Measurements from ENCODE around the gene CLCNKB. TPM values are rescaled to one million over a fixed set of nuclear protein-coding genes. Genes with fewer than 3 reads are reported as not detected.
"Not testable (repeated sequence)": the region's sequence is repeated elsewhere in the genome, so short reads cannot be mapped to it uniquely, and the experiment has no call there.

The CLCNKB gene
- total RNA-seq, 2 donors from 2014 or later: 3.9 to 4.6 TPM

- peaks cover 0 to 13% of the 10 kb centered on the region in 2 donors for H3K4me1 ChIP-seq
- not testable (repeated sequence) for H3K4me3 ChIP-seq; H3K9me3 ChIP-seq; DNase-seq (ENCODE audit: low spot score); H3K27ac ChIP-seq; H3K36me3 ChIP-seq; H3K27me3 ChIP-seq
- peak in 1 of 2 donors; percentile 2 for TF ChIP-seq CTCF (IDR thresholded peaks at IDR 0.05)
These were observed 10.4 kb upstream of the CLCNKB start for GRCh38 chr1:16033103-16033632.

- H3K4me1 ChIP-seq: peaks cover 0 to 13% of the 10 kb centered on the region in 2 donors
- not testable (repeated sequence) for H3K27ac ChIP-seq; DNase-seq (ENCODE audit: low spot score); H3K36me3 ChIP-seq; H3K4me3 ChIP-seq; H3K9me3 ChIP-seq; H3K27me3 ChIP-seq
These were observed 7.1 kb upstream of the CLCNKB start for GRCh38 chr1:16036461-16036860.

GRCh38 chr1:16038620-16038912 is 5.0 kb upstream of the CLCNKB start:
- H3K4me1 ChIP-seq: no peaks in the 10 kb centered on the region
- no peaks in the 10 kb centered on the region for H3K27me3 ChIP-seq
- H3K4me3 ChIP-seq: no peak overlapping the region
- no peak for TF ChIP-seq CTCF (IDR thresholded peaks at IDR 0.05)
- DNase-seq (ENCODE audit: low spot score): no peak
- no peaks in the 10 kb centered on the region for H3K9me3 ChIP-seq
- H3K36me3 ChIP-seq: no peaks in the 10 kb centered on the region
- no peak overlapping the region for H3K27ac ChIP-seq

GRCh38 chr1:16039871-16040270 is 3.7 kb upstream of the CLCNKB start:
- H3K4me3 ChIP-seq; H3K9me3 ChIP-seq; H3K4me1 ChIP-seq; H3K27me3 ChIP-seq; DNase-seq (ENCODE audit: low spot score); H3K36me3 ChIP-seq; H3K27ac ChIP-seq: not testable (repeated sequence)

- H3K9me3 ChIP-seq: no peaks in the 10 kb centered on the region
- no peak for TF ChIP-seq CTCF (IDR thresholded peaks at IDR 0.05)
- no peak overlapping the region for H3K4me3 ChIP-seq
- H3K36me3 ChIP-seq: no peaks in the 10 kb centered on the region
- no peak for DNase-seq (ENCODE audit: low spot score)
- H3K4me1 ChIP-seq: no peaks in the 10 kb centered on the region
- H3K27me3 ChIP-seq: no peaks in the 10 kb centered on the region
- H3K27ac ChIP-seq: no peak overlapping the region
These were observed 2.4 kb upstream of the CLCNKB start for GRCh38 chr1:16041200-16041599.

- no peaks in the 10 kb centered on the region for H3K27me3 ChIP-seq
- H3K9me3 ChIP-seq: no peaks in the 10 kb centered on the region
- TF ChIP-seq CTCF (IDR thresholded peaks at IDR 0.05): no peak
- DNase-seq (ENCODE audit: low spot score): no peak
- no peak overlapping the region for H3K4me3 ChIP-seq
- no peaks in the 10 kb centered on the region for H3K36me3 ChIP-seq
- no peaks in the 10 kb centered on the region for H3K4me1 ChIP-seq
- H3K27ac ChIP-seq: no peak overlapping the region
These were observed 1.5 kb upstream of the CLCNKB start for GRCh38 chr1:16042096-16042495.

GRCh38 chr1:16042654-16043053 is 928 bp upstream of the CLCNKB start:
- H3K4me3 ChIP-seq: not testable (repeated sequence)

More at GRCh38 chr1:16042654-16043053, 928 bp upstream of the CLCNKB start:
- H3K27ac ChIP-seq; H3K27me3 ChIP-seq; H3K9me3 ChIP-seq; H3K36me3 ChIP-seq; H3K4me1 ChIP-seq; DNase-seq (ENCODE audit: low spot score): not testable (repeated sequence)
